H7 (cell line): ENCODE measurements around the gene NLGN2. TPM values are rescaled to one million over a fixed set of nuclear protein-coding genes. Genes with fewer than 3 reads are reported as not detected.

Experiments used
- DNase-seq: peaks from one replicate; pipeline ENCODE4 v3.0.0; 2012
- H3K27me3 ChIP-seq: 2 replicates; pipeline ENCODE4 v1.6.0; 2011; ENCODE audit warnings: mild to moderate bottlenecking, low read length; ENCODE audit not compliant: control insufficient read depth, insufficient read depth
- H3K36me3 ChIP-seq: replicated peaks from 2 replicates; pipeline ENCODE4 v1.5.1; 2011; ENCODE audit warnings: low read length; ENCODE audit not compliant: control insufficient read depth, insufficient read depth
- H3K4me3 ChIP-seq: 2 replicates; pipeline ENCODE4 v1.5.1; 2011; ENCODE audit warnings: low read depth, mild to moderate bottlenecking, control low read depth, low read length, moderate library complexity; ENCODE audit not compliant: insufficient read depth
- total RNA-seq: library from RNA; depleted of rRNA; stranded (reverse); fragments of >200 nt; shearing (Covaris generic); gene quantifications from 2 replicates; pipeline ENCODE4 v1.2.3, GENCODE V29; 2014

Gene NLGN2
- total RNA-seq, 1 experiment from 2014 or later, result 11.6 TPM

GRCh38 chr17:7443499-7444485 is 36.1 kb downstream of the NLGN2 start:
- Histone ChIP-seq H3K4me3 (no peak overlapping the region), H3K27me3 (peaks cover 42% of the 10 kb centered on the region), H3K36me3 (no peaks in the 10 kb centered on the region)
- no peak for DNase-seq

GRCh38 chr17:7444682-7445618 is 37.3 kb downstream of the NLGN2 start, which contains the start of gene CHRNB1:
Gene CHRNB1, plus strand, starts transcription at chr17:7445061. Its CDS starts 67 bp downstream, at chr17:7445128.
- peak; percentile 98 for DNase-seq
- Histone ChIP-seq H3K36me3 (no peaks in the 10 kb centered on the region), H3K4me3 (peak within 1 kb of the TSS; percentile 65), H3K27me3 (peaks cover 31% of the 10 kb centered on the region)

- Histone ChIP-seq H3K36me3 (no peaks in the 10 kb centered on the region), H3K4me3 (peak overlapping the region; percentile 65), H3K27me3 (peaks cover 31% of the 10 kb centered on the region)
- DNase-seq, result peak; percentile 95
These were observed 37.9 kb downstream of the NLGN2 start for GRCh38 chr17:7445619-7445968.

GRCh38 chr17:7448461-7448860 is 40.8 kb downstream of the NLGN2 start:
- no peak for DNase-seq
- Histone ChIP-seq H3K27me3 (peaks cover 25% of the 10 kb centered on the region), H3K36me3 (no peaks in the 10 kb centered on the region), H3K4me3 (no peak overlapping the region)

GRCh38 chr17:7459961-7460545 is 52.4 kb downstream of the NLGN2 start:
- no peak overlapping the region for H3K4me3 ChIP-seq
- DNase-seq, result peak; percentile 37
- no peaks in the 10 kb centered on the region; the same call in 1 of the 2 replicates for H3K27me3 ChIP-seq
- peaks cover 1% of the 10 kb centered on the region for H3K36me3 ChIP-seq

GRCh38 chr17:7460850-7461660 is 53.4 kb downstream of the NLGN2 start:
- no peak overlapping the region for H3K4me3 ChIP-seq
- H3K36me3 ChIP-seq, result peaks cover 1% of the 10 kb centered on the region
- peak; percentile 75 for DNase-seq
- H3K27me3 ChIP-seq, result no peaks in the 10 kb centered on the region; the same call in 1 of the 2 replicates

- peaks cover 1% of the 10 kb centered on the region for H3K36me3 ChIP-seq
- H3K27me3 ChIP-seq, result no peaks in the 10 kb centered on the region; the same call in 1 of the 2 replicates
- DNase-seq, result peak; percentile 44
- no peak overlapping the region for H3K4me3 ChIP-seq
These were observed 55.1 kb downstream of the NLGN2 start for GRCh38 chr17:7462474-7463371.

- Histone ChIP-seq H3K27me3 (no peaks in the 10 kb centered on the region; the same call in 1 of the 2 replicates), H3K4me3 (no peak overlapping the region), H3K36me3 (peaks cover 1% of the 10 kb centered on the region)
- DNase-seq, result no peak
These were observed 55.8 kb downstream of the NLGN2 start for GRCh38 chr17:7463372-7463846.

- Histone ChIP-seq H3K36me3 (peaks cover 1% of the 10 kb centered on the region), H3K27me3 (no peaks in the 10 kb centered on the region; the same call in 1 of the 2 replicates), H3K4me3 (no peak overlapping the region)
- DNase-seq, result no peak
These were observed 56.4 kb downstream of the NLGN2 start for GRCh38 chr17:7464081-7464480.

GRCh38 chr17:7465597-7466275 is 58.1 kb downstream of the NLGN2 start:
- no peak overlapping the region for H3K4me3 ChIP-seq
- DNase-seq, result peak; percentile 45
- H3K27me3 ChIP-seq, result no peaks in the 10 kb centered on the region
- H3K36me3 ChIP-seq, result peaks cover 1% of the 10 kb centered on the region

- peaks cover 1% of the 10 kb centered on the region for H3K36me3 ChIP-seq
- no peak for DNase-seq
- H3K4me3 ChIP-seq, result no peak overlapping the region
- no peaks in the 10 kb centered on the region for H3K27me3 ChIP-seq
These were observed 58.6 kb downstream of the NLGN2 start for GRCh38 chr17:7466318-7466638.

GRCh38 chr17:7466639-7467341 is 59.1 kb downstream of the NLGN2 start:
- DNase-seq, result no peak
- Histone ChIP-seq H3K4me3 (no peak overlapping the region), H3K36me3 (peaks cover 1% of the 10 kb centered on the region), H3K27me3 (no peaks in the 10 kb centered on the region)
